Neural crest cell (in vitro differentiated cells): Measurements from ENCODE around the gene VWA8. TPM values are rescaled to one million over a fixed set of nuclear protein-coding genes. Genes with fewer than 3 reads are reported as not detected.
"Not testable (repeated sequence)": the region's sequence is repeated elsewhere in the genome, so short reads cannot be mapped to it uniquely, and the experiment has no call there.

Experiments
- DNase-seq: peaks from one replicate; pipeline ENCODE4 v3.0.0; 2021; ENCODE audit warnings: low read depth, mixed read lengths, low spot score
- H3K27ac Mint-ChIP-seq: one replicate; pipeline ENCODE4 v1.8.0; 2021; ENCODE audit warnings: mild to moderate bottlenecking, mixed read lengths; ENCODE audit not compliant: unreplicated experiment
- H3K27me3 Mint-ChIP-seq: 2 replicates; pipeline ENCODE4 v1.8.0; 2021; ENCODE audit warnings: low read depth, mild to moderate bottlenecking, mixed read lengths
- H3K36me3 Mint-ChIP-seq: 2 replicates; pipeline ENCODE4 v1.8.0; 2021; ENCODE audit warnings: low read depth, mild to moderate bottlenecking, mixed read lengths
- H3K4me1 Mint-ChIP-seq: 2 replicates; pipeline ENCODE4 v1.8.0; 2021; ENCODE audit warnings: mixed read lengths
- H3K4me3 Mint-ChIP-seq: one replicate; pipeline ENCODE4 v1.8.0; 2021; ENCODE audit warnings: mild to moderate bottlenecking, mixed read lengths
- H3K9me3 Mint-ChIP-seq: 2 replicates; pipeline ENCODE4 v1.8.0; 2021; ENCODE audit warnings: mixed read lengths
- total RNA-seq: library from RNA; stranded (reverse); gene quantifications from 2 replicates; pipeline ENCODE4 v1.2.1, GENCODE V29; 2021
- TF ChIP-seq, protein P1 (sequence below): fragments of 200-600 bp; sonication (generic); conservative IDR thresholded peaks from 2 replicates; pipeline ENCODE4 v1.5.0; 2021; ENCODE audit warnings: antibody characterized with exemption, mild to moderate bottlenecking

Gene VWA8
- total RNA-seq, 1 donor from 2014 or later = 19.5 TPM

- peaks cover 8% of the 10 kb centered on the region for H3K36me3 Mint-ChIP-seq
- peaks cover 66% of the 10 kb centered on the region for H3K4me1 Mint-ChIP-seq
- no peak overlapping the region for H3K4me3 Mint-ChIP-seq
- H3K27ac Mint-ChIP-seq = peak overlapping the region; percentile 85
- no peaks in the 10 kb centered on the region for H3K27me3 Mint-ChIP-seq
- DNase-seq = no peak
- H3K9me3 Mint-ChIP-seq = peaks cover 8% of the 10 kb centered on the region
- TF ChIP-seq, protein P1, sequence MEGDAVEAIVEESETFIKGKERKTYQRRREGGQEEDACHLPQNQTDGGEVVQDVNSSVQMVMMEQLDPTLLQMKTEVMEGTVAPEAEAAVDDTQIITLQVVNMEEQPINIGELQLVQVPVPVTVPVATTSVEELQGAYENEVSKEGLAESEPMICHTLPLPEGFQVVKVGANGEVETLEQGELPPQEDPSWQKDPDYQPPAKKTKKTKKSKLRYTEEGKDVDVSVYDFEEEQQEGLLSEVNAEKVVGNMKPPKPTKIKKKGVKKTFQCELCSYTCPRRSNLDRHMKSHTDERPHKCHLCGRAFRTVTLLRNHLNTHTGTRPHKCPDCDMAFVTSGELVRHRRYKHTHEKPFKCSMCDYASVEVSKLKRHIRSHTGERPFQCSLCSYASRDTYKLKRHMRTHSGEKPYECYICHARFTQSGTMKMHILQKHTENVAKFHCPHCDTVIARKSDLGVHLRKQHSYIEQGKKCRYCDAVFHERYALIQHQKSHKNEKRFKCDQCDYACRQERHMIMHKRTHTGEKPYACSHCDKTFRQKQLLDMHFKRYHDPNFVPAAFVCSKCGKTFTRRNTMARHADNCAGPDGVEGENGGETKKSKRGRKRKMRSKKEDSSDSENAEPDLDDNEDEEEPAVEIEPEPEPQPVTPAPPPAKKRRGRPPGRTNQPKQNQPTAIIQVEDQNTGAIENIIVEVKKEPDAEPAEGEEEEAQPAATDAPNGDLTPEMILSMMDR = no peak
Observed at GRCh38 chr13:41546372-41547190, 414.3 kb downstream of the VWA8 start.

DNA sequence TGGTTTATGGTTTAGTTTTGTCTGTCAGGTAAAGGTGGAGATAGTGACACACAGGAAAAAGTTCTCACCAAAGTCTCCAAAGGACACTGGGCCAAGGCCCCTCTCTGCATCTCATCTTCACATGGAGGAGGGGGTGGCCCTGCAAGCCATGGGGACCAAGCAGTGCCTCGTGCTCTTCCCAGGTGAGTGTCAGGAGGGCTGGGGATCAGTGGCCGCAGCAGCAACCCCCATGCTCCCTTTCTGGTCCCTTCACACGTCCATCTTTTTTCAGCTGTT lies 415.5 kb downstream of the VWA8 start:
- TF ChIP-seq, protein P1 = no peak
- peaks cover 12% of the 10 kb centered on the region for H3K9me3 Mint-ChIP-seq
- H3K4me1 Mint-ChIP-seq = peaks cover 66% of the 10 kb centered on the region
- peaks cover 12% of the 10 kb centered on the region for H3K36me3 Mint-ChIP-seq
- H3K4me3 Mint-ChIP-seq = no peak overlapping the region
- no peak for DNase-seq
- no peaks in the 10 kb centered on the region for H3K27me3 Mint-ChIP-seq
- no peak overlapping the region for H3K27ac Mint-ChIP-seq

DNA sequence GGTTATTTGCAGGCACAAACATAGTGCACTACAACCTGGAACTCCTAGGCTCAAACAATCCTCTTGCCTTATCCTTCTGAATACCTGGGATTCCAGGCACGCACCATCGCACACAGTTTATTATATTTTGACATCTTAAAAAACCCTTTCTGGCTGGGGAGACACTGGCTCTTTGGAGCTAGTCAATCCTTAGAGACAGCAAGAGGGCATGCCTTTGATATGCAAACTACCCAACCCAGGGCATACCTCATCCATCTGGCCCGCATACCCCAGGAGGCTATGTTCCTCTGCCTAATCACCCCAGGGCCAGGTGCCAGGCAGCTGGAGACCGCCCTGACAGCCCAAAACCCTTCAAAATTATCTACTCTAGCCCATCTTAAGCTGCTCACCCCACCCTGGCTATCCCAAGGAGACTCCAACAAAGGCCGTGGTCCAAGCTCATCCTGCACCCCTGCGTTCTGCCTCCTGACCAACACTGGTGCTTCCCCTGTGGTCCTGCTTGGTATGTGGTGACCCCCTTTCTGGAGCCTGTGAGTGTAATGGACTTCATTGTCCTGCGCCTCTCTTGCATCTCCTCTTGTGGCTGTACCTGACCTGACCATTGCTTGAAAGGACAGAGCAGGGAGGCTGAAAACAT lies 417.1 kb downstream of the VWA8 start:
- Mint-ChIP-seq H3K27me3 (no peaks in the 10 kb centered on the region), H3K36me3 (peaks cover 12% of the 10 kb centered on the region), H3K4me1 (peaks cover 50% of the 10 kb centered on the region), H3K4me3 (no peak overlapping the region), H3K27ac (no peak overlapping the region), H3K9me3 (peaks cover 12% of the 10 kb centered on the region)
- TF ChIP-seq, protein P1 = no peak
- no peak for DNase-seq

- H3K27me3 Mint-ChIP-seq, H3K27ac Mint-ChIP-seq, H3K4me3 Mint-ChIP-seq, DNase-seq: not testable (repeated sequence)
- Mint-ChIP-seq H3K36me3 (peaks cover 12% of the 10 kb centered on the region), H3K9me3 (peaks cover 15% of the 10 kb centered on the region), H3K4me1 (peaks cover 40% of the 10 kb centered on the region)
Observed at GRCh38 chr13:41542799-41543198, 418.1 kb downstream of the VWA8 start.

- Mint-ChIP-seq H3K27ac (no peak overlapping the region), H3K9me3 (peaks cover 15% of the 10 kb centered on the region), H3K27me3 (no peaks in the 10 kb centered on the region), H3K36me3 (peaks cover 12% of the 10 kb centered on the region), H3K4me1 (peaks cover 35% of the 10 kb centered on the region), H3K4me3 (no peak overlapping the region)
- DNase-seq = no peak
- TF ChIP-seq, protein P1 = no peak
Observed at GRCh38 chr13:41542281-41542680, 418.6 kb downstream of the VWA8 start.
